HCT116 (cell line): ENCODE measurements around the gene AKAP11. TPM values are rescaled to one million over a fixed set of nuclear protein-coding genes. Genes with fewer than 3 reads are reported as not detected.

Experiments used
- ATAC-seq: fragments of 200-7000 bp; cut with Tn5 transposase; 2 replicates; pipeline ENCODE4 v1.9.1; 2020; ENCODE audit warnings: mild to moderate bottlenecking, moderate library complexity
- BruUV-seq: library from RNA; stranded (reverse); fragments of 400-500 nt; replicated peaks from 2 replicates; lab custom pipeline; 2021; lab: Mats Ljungman, UMichigan
- CTCF ChIA-PET: fragments of 300-600 bp; sonication (Branson Sonifier 250); formaldehyde crosslinking; loops from one replicate; lab custom pipeline; 2021; ENCODE audit warnings: antibody characterized with exemption; lab: Charles Lee
- POLR2A ChIA-PET: fragments of 300-600, 350-600 bp; sonication (Branson Sonifier 250); formaldehyde crosslinking; loops from one replicate; lab custom pipeline; 2021; ENCODE audit warnings: antibody characterized with exemption; lab: Charles Lee
- RAD21 ChIA-PET, 2 experiments: fragments of 300-600 bp; sonication (Branson Sonifier 250); formaldehyde crosslinking; loops; one replicate each; lab custom pipeline; 2023; ENCODE audit warnings: low total read pairs in 2 of 2; ENCODE audit not compliant: uncharacterized antibody in 2 of 2, unreplicated experiment in 2 of 2, low non-redundant PET in 1 of 2; lab: Charles Lee
- DNase-seq: peaks from one replicate; pipeline ENCODE4 v3.0.0-alpha.2; 2010; ENCODE audit warnings: low read depth, low spot score
- H2AFZ ChIP-seq: fragments of 200-600 bp; shearing (Covaris generic), sonication (generic); 2 replicates; pipeline ENCODE4 v1.6.1; 2017; ENCODE audit warnings: low read depth, mixed run types, mixed read lengths, antibody characterized with exemption, low read length; ENCODE audit not compliant: poor library complexity, severe bottlenecking
- H3K27ac ChIP-seq: 2 replicates; pipeline ENCODE4 v1.5.1; 2012; ENCODE audit warnings: low read depth, low read length
- H3K27me3 ChIP-seq: fragments of 200-600 bp; sonication (generic); 2 replicates; pipeline ENCODE4 v1.6.1; 2016; ENCODE audit warnings: mixed run types, low read length, mixed read lengths; ENCODE audit not compliant: insufficient read depth
- H3K36me3 ChIP-seq, 2 experiments: fragments of 200-500 bp in 1 of 2; fragments of 200-600 bp in 1 of 2; sonication (Bioruptor generic) in 1 of 2; sonication (generic) in 1 of 2; 2 replicates each; pipeline versions ENCODE4 v1.5.1 to v1.6.1; 2014 to 2016; ENCODE audit warnings: low read length in 2 of 2, inconsistent platforms in 1 of 2, mixed read lengths in 1 of 2, mixed run types in 1 of 2; ENCODE audit not compliant: insufficient read depth in 2 of 2, control insufficient read depth in 1 of 2
- H3K4me1 ChIP-seq, 2 experiments: fragments of 200-600 bp in 1 of 2; sonication (generic) in 1 of 2; 2 replicates each; pipeline versions ENCODE4 v1.5.1 to v1.6.1; 2012 to 2017; ENCODE audit warnings: low read length in 2 of 2, inconsistent platforms in 1 of 2, mild to moderate bottlenecking in 1 of 2, mixed read lengths in 1 of 2, mixed run types in 1 of 2, moderate library complexity in 1 of 2; ENCODE audit not compliant: insufficient read depth in 2 of 2, control insufficient read depth in 1 of 2
- H3K4me2 ChIP-seq: fragments of 200-600 bp; sonication (generic); 2 replicates; pipeline ENCODE4 v1.6.1; 2017; ENCODE audit warnings: mixed run types, low read length, mixed read lengths
- H3K4me3 ChIP-seq, 2 experiments: fragments of 200-600 bp in 1 of 2; sonication (generic) in 1 of 2; replicated peaks in 1 of 2; 2 replicates each; pipeline ENCODE4 v1.5.1; 2011 to 2016; ENCODE audit warnings: low read length in 2 of 2, control low read depth in 1 of 2, low read depth in 1 of 2, mild to moderate bottlenecking in 1 of 2, mixed read lengths in 1 of 2, mixed run types in 1 of 2
- H3K79me2 ChIP-seq: fragments of 200-600 bp; sonication (generic); 2 replicates; pipeline ENCODE4 v1.6.1; 2017; ENCODE audit warnings: mild to moderate bottlenecking, mixed run types, low read length, moderate library complexity, mixed read lengths; ENCODE audit not compliant: insufficient read depth
- H3K9ac ChIP-seq: fragments of 200-600 bp; sonication (generic); 2 replicates; pipeline ENCODE4 v1.6.1; 2016; ENCODE audit warnings: low read length, mixed read lengths
- H3K9me2 ChIP-seq: fragments of 200-600 bp; sonication (generic), shearing (Covaris generic); 2 replicates; pipeline ENCODE4 v1.6.1; 2017; ENCODE audit warnings: mixed run types, mild to moderate bottlenecking, moderate library complexity; ENCODE audit not compliant: insufficient read depth
- H3K9me3 ChIP-seq, 2 experiments: fragments of 200-500 bp in 1 of 2; fragments of 200-600 bp in 1 of 2; sonication (Bioruptor generic) in 1 of 2; sonication (generic) in 1 of 2; 2 replicates each; pipeline ENCODE4 v1.6.1; 2014 to 2017; ENCODE audit warnings: low read length in 2 of 2, mixed read lengths in 2 of 2, inconsistent platforms in 1 of 2, low read depth in 1 of 2, mild to moderate bottlenecking in 1 of 2, mixed run types in 1 of 2, moderate library complexity in 1 of 2; ENCODE audit not compliant: control insufficient read depth in 1 of 2, insufficient read depth in 1 of 2
- H4K20me1 ChIP-seq: fragments of 200-600 bp; sonication (generic), shearing (Covaris generic); 2 replicates; pipeline ENCODE4 v1.6.1; 2017; ENCODE audit warnings: mixed run types, mild to moderate bottlenecking, moderate library complexity; ENCODE audit not compliant: insufficient read depth
- CTCF ChIP-seq, 3 experiments: fragments of 200-600 bp in 1 of 3; sonication (generic) in 1 of 3; IDR thresholded peaks in 2 of 3; conservative IDR thresholded peaks in 1 of 3; 2 replicates each; pipeline ENCODE4 v1.5.1; 2012 to 2017; ENCODE audit warnings: low read depth in 2 of 3, low read length in 2 of 3, antibody characterized with exemption in 1 of 3, borderline replicate concordance in 1 of 3, control low read depth in 1 of 3, mild to moderate bottlenecking in 1 of 3, mixed read lengths in 1 of 3, mixed run types in 1 of 3, moderate library complexity in 1 of 3; ENCODE audit not compliant: insufficient read depth in 1 of 3
- EGR1 ChIP-seq: IDR thresholded peaks from 2 replicates; pipeline ENCODE4 v1.6.1; 2012; ENCODE audit warnings: low read depth
- POLR2A ChIP-seq: IDR thresholded peaks from 2 replicates; pipeline ENCODE4 v1.7.0; 2011; ENCODE audit warnings: borderline replicate concordance; ENCODE audit not compliant: insufficient read depth, insufficient read length; ENCODE audit errors: extremely low read depth
- YY1 ChIP-seq: IDR thresholded peaks from 2 replicates; pipeline ENCODE4 v1.6.1; 2011; ENCODE audit warnings: low read length, low read depth, moderate library complexity, mild to moderate bottlenecking; ENCODE audit not compliant: insufficient replicate concordance; ENCODE audit errors: extremely low read depth
- ZNF274 ChIP-seq: fragments of 200-500 bp; sonication (Bioruptor generic); IDR thresholded peaks from 2 replicates; pipeline ENCODE4 v1.6.1; 2014; ENCODE audit warnings: mild to moderate bottlenecking, low read depth, low read length, inconsistent platforms
- intact Hi-C: fragments of 100-400 bp; cut with micrococcal nuclease; formaldehyde crosslinking; loops from 2 replicates; pipeline ENCODE4 v1.10.0; 2022
- total RNA-seq: library from RNA; stranded (reverse); gene quantifications from one replicate; pipeline ENCODE4 v1.2.1, GENCODE V29; 2021; ENCODE audit not compliant: unreplicated experiment

The AKAP11 gene
- total RNA-seq, 1 experiment from 2014 or later: 21.7 TPM

- CTCF ChIA-PET: no interaction called here
- no TSS peak for BruUV-seq
- Histone ChIP-seq H2AFZ (no peak overlapping the region), H3K9me3 (no peaks in the 10 kb centered on the region), H3K27me3 (no peaks in the 10 kb centered on the region), H3K36me3 (no peaks in the 10 kb centered on the region), H3K79me2 (no peaks in the 10 kb centered on the region), H4K20me1 (no peaks in the 10 kb centered on the region), H3K4me1 (no peaks in the 10 kb centered on the region), H3K9ac (no peak overlapping the region), H3K4me3 (no peak overlapping the region), H3K27ac (no peak overlapping the region), H3K4me2 (no peak overlapping the region), H3K9me2 (no peaks in the 10 kb centered on the region)
- intact Hi-C loops: no loop called here
- no peak for DNase-seq
- POLR2A ChIA-PET: no interaction called here
- TF ChIP-seq YY1: no peak
- TF ChIP-seq CTCF (IDR thresholded peaks at IDR 0.05 in 2 of 3, conservative IDR thresholded peaks at IDR 0.05 in 1 of 3; ENCODE audit: borderline replicate concordance in 1 of 3, insufficient read depth in 1 of 3, low read depth in 2 of 3, low read length in 2 of 3): 0 out of 6 replicates have a peak, but pooled peaks of 1 of the 3 experiments have one; percentile 11
- no peak for TF ChIP-seq EGR1
- no peak for TF ChIP-seq ZNF274
- peak; percentile 62 for ATAC-seq
- RAD21 ChIA-PET: no interaction called here
These were observed 82.5 kb downstream of the AKAP11 start for GRCh38 chr13:42354241-42355091.

GRCh38 chr13:42355092-42355485 is 83.1 kb downstream of the AKAP11 start:
- Histone ChIP-seq H3K9me3 (no peaks in the 10 kb centered on the region), H3K36me3 (no peaks in the 10 kb centered on the region), H4K20me1 (no peaks in the 10 kb centered on the region), H3K79me2 (no peaks in the 10 kb centered on the region), H3K27me3 (no peaks in the 10 kb centered on the region), H3K9ac (no peak overlapping the region), H3K4me1 (no peaks in the 10 kb centered on the region), H3K27ac (no peak overlapping the region), H3K9me2 (no peaks in the 10 kb centered on the region), H3K4me3 (no peak overlapping the region), H3K4me2 (no peak overlapping the region), H2AFZ (no peak overlapping the region)
- ChIA-PET CTCF (no interaction called here), RAD21 (no interaction called here), POLR2A (no interaction called here)
- intact Hi-C loops: no loop called here
- ATAC-seq (no peak), DNase-seq (no peak)
- BruUV-seq: no TSS peak
- TF ChIP-seq EGR1 (no peak), POLR2A (no peak)
